Measurements from ENCODE around the gene PDK3. TPM values are rescaled to one million over a fixed set of nuclear protein-coding genes. Genes with fewer than 3 reads are reported as not detected.
A peak's percentile ranks its signal among the peaks of the same experiment; 100 is the strongest.

The PDK3 gene
- polyA plus RNA-seq, 1 donor from 2014 or later = 2.1 TPM

GRCh38 chrX:24515447-24515846 is 50.4 kb downstream of the PDK3 start:
- Histone ChIP-seq H3K4me2 (ENCODE audit: low read length) (no peak overlapping the region), H3F3A (ENCODE audit: insufficient read depth, low read length, poor library complexity, severe bottlenecking) (no peaks in the 10 kb centered on the region), H3K9ac (ENCODE audit: low read length) (no peak overlapping the region), H4K20me1 (ENCODE audit: insufficient read depth) (no peaks in the 10 kb centered on the region), H3K4me3 (ENCODE audit: low read length) (no peak overlapping the region), H3K79me2 (replicated peaks; ENCODE audit: insufficient read depth, low read length) (no peaks in the 10 kb centered on the region), H3K36me3 (ENCODE audit: insufficient read depth, low read length) (no peaks in the 10 kb centered on the region), H3K27me3 (ENCODE audit: insufficient read depth, low read depth, low read length) (no peaks in the 10 kb centered on the region), H2AFZ (ENCODE audit: low read depth, low read length) (no peak overlapping the region), H3K27ac (ENCODE audit: low read length) (no peak overlapping the region), H3K9me2 (ENCODE audit: insufficient read depth, low read length) (no peaks in the 10 kb centered on the region), H3K9me3 (ENCODE audit: low read length) (no peaks in the 10 kb centered on the region)
- TF ChIP-seq EP300 (conservative IDR thresholded peaks at IDR 0.05; ENCODE audit: poor library complexity, severe bottlenecking) (no peak), RAD21 (conservative IDR thresholded peaks at IDR 0.05) (peak; percentile 75), CTCF (IDR thresholded peaks at IDR 0.05; ENCODE audit: poor library complexity, severe bottlenecking) (peak; percentile 68), SMC3 (conservative IDR thresholded peaks at IDR 0.05; ENCODE audit: poor library complexity) (peak; percentile 70)

- no peak overlapping the region for H3K9ac ChIP-seq (ENCODE audit: low read length)
- H4K20me1 ChIP-seq (ENCODE audit: insufficient read depth) = no peaks in the 10 kb centered on the region
- H3K36me3 ChIP-seq (ENCODE audit: insufficient read depth, low read length) = no peaks in the 10 kb centered on the region
- H3K79me2 ChIP-seq (replicated peaks; ENCODE audit: insufficient read depth, low read length) = no peaks in the 10 kb centered on the region
- H3K4me2 ChIP-seq (ENCODE audit: low read length) = no peak overlapping the region
- H2AFZ ChIP-seq (ENCODE audit: low read depth, low read length) = no peak overlapping the region
- no peaks in the 10 kb centered on the region for H3K9me3 ChIP-seq (ENCODE audit: low read length)
- no peak overlapping the region for H3K27ac ChIP-seq (ENCODE audit: low read length)
- H3K4me3 ChIP-seq (ENCODE audit: low read length) = no peak overlapping the region
- no peaks in the 10 kb centered on the region for H3K27me3 ChIP-seq (ENCODE audit: insufficient read depth, low read depth, low read length)
- H3F3A ChIP-seq (ENCODE audit: insufficient read depth, low read length, poor library complexity, severe bottlenecking) = no peaks in the 10 kb centered on the region
- no peak for TF ChIP-seq EZH2 (IDR thresholded peaks at IDR 0.05; ENCODE audit: borderline replicate concordance, insufficient read depth, low read length, poor library complexity, severe bottlenecking)
- no peak for TF ChIP-seq EP300 (conservative IDR thresholded peaks at IDR 0.05; ENCODE audit: poor library complexity, severe bottlenecking)
- TF ChIP-seq REST (IDR thresholded peaks at IDR 0.05; ENCODE audit: borderline replicate concordance) = no peak
- TF ChIP-seq TAF1 (IDR thresholded peaks at IDR 0.05; ENCODE audit: low read depth) = no peak
- TF ChIP-seq RAD21 (conservative IDR thresholded peaks at IDR 0.05) = no peak
- TF ChIP-seq MXI1 (conservative IDR thresholded peaks at IDR 0.05; ENCODE audit: poor library complexity, severe bottlenecking) = no peak
- TF ChIP-seq POLR2AphosphoS5 (IDR thresholded peaks at IDR 0.05) = no peak
- TF ChIP-seq SMC3 (conservative IDR thresholded peaks at IDR 0.05; ENCODE audit: poor library complexity) = no peak
- TF ChIP-seq CTCF (IDR thresholded peaks at IDR 0.05; ENCODE audit: poor library complexity, severe bottlenecking) = no peak
- H3K9me2 ChIP-seq (ENCODE audit: insufficient read depth, low read length) = no peaks in the 10 kb centered on the region
Observed at GRCh38 chrX:24520472-24520871, 55.4 kb downstream of the PDK3 start.
